ENCODE measurements around the gene GRIK1.

The GRIK1 gene

GRCh38 chr21:29496337-29496736 is 443.5 kb downstream of the GRIK1 start:
- no peaks in the 10 kb centered on the region for H3K36me3 ChIP-seq (ENCODE audit: control insufficient read depth, insufficient read depth, low read length)
- no peak overlapping the region for H3K4me3 ChIP-seq (replicated peaks; ENCODE audit: low read depth, low read length)
- H3K27me3 ChIP-seq (replicated peaks; ENCODE audit: control insufficient read depth, insufficient read depth, low read length), result no peaks in the 10 kb centered on the region
- no peak for DNase-seq (ENCODE audit: extremely low read depth, insufficient read length)
- no peak for TF ChIP-seq CTCF (IDR thresholded peaks at IDR 0.05; ENCODE audit: insufficient read depth, low read length, poor library complexity, severe bottlenecking)

GRCh38 chr21:29490016-29490415 is 449.8 kb downstream of the GRIK1 start:
- no peaks in the 10 kb centered on the region for H3K27me3 ChIP-seq (replicated peaks; ENCODE audit: control insufficient read depth, insufficient read depth, low read length)
- DNase-seq (ENCODE audit: extremely low read depth, insufficient read length), result no peak
- H3K36me3 ChIP-seq (ENCODE audit: control insufficient read depth, insufficient read depth, low read length), result no peaks in the 10 kb centered on the region
- no peak overlapping the region for H3K4me3 ChIP-seq (replicated peaks; ENCODE audit: low read depth, low read length)
- TF ChIP-seq CTCF (IDR thresholded peaks at IDR 0.05; ENCODE audit: insufficient read depth, low read length, poor library complexity, severe bottlenecking), result no peak

- Histone ChIP-seq H3K36me3 (ENCODE audit: control insufficient read depth, insufficient read depth, low read length) (no peaks in the 10 kb centered on the region), H3K4me3 (replicated peaks; ENCODE audit: low read depth, low read length) (no peak overlapping the region), H3K27me3 (replicated peaks; ENCODE audit: control insufficient read depth, insufficient read depth, low read length) (no peaks in the 10 kb centered on the region)
- TF ChIP-seq CTCF (IDR thresholded peaks at IDR 0.05; ENCODE audit: insufficient read depth, low read length, poor library complexity, severe bottlenecking), result no peak
- no peak for DNase-seq (ENCODE audit: extremely low read depth, insufficient read length)
These were observed 452.6 kb downstream of the GRIK1 start for GRCh38 chr21:29487154-29487553.
